ENCODE results near the gene C16orf90.
"Not testable (repeated sequence)": the region's sequence is repeated elsewhere in the genome, so short reads cannot be mapped to it uniquely, and the experiment has no call there.

The C16orf90 gene

DNA sequence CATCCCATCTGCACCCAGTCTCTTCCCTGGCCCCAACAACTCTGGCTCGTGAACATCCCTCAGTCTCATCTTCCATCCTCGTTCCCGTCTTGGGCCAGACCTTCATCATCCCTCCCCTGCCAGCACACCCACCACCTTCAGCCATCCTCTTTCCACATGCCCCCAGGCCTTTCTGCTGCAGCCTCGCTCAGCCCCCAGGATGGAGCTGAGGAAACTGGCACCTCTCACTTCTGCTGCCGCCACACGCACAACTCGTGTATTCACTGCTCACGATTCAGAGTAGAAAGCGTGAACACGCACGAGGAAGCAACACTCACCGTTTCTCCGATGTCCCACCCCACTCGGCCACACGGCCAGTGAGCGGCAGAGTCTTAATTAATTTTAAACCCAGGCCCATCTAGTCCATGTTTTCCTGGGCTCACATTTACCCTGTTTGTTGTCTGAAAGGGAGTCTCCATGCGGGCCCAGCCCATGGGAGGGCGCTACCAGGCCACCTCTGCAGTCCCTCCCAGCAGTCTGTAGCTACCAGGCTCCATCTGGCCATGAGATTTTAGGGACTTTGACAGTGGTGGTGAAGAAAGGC, 12.5 kb downstream of the C16orf90 start:
- no peak for DNase-seq (ENCODE audit: low read depth)

DNA sequence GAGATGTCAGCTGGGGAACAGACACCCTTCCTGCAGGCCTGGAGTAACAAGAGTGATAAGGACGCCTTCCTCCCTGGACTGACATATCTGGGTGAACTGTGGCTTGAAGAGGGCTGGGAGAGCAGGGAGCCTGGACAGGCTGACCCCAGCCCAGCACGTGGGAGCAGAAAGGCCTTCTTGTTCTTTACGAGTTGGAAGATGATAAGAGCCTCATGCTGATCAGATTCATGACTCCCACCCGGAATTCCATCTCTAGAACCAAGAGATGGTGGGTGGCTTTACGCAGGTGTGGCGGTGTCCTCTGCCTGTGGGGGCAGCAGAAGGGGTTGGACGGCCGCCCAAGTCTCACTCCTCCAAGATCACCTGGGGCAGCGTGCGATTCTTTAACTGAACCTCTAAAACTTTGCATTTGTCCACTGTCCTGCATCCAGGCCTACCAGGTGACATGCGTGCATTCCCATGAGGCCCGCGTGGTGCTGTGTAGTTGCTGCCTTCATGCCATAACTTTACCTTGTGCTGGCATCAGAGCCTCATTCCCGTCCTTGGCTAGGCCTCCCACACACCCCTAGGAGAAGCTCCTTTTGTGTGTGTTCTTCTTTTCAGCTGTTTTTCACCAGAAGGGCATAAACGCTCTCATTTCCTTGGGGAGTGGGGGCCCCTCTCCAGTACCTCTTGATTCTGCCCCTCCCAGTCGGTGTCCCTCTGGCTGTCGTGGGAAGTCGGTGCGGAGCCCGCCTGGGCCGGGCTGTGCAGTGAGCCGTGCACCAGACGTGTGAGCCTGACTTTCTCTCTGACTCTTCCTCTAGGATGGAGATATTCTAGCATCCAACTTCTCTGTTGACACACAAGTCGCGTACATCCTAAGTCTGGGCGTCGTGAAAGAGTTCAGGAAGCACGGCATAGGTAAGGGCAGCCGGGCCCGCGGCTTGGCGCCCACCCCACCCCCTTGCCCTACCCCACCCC, 13.3 kb downstream of the C16orf90 start:
- no peak for DNase-seq (ENCODE audit: low read depth)

DNA sequence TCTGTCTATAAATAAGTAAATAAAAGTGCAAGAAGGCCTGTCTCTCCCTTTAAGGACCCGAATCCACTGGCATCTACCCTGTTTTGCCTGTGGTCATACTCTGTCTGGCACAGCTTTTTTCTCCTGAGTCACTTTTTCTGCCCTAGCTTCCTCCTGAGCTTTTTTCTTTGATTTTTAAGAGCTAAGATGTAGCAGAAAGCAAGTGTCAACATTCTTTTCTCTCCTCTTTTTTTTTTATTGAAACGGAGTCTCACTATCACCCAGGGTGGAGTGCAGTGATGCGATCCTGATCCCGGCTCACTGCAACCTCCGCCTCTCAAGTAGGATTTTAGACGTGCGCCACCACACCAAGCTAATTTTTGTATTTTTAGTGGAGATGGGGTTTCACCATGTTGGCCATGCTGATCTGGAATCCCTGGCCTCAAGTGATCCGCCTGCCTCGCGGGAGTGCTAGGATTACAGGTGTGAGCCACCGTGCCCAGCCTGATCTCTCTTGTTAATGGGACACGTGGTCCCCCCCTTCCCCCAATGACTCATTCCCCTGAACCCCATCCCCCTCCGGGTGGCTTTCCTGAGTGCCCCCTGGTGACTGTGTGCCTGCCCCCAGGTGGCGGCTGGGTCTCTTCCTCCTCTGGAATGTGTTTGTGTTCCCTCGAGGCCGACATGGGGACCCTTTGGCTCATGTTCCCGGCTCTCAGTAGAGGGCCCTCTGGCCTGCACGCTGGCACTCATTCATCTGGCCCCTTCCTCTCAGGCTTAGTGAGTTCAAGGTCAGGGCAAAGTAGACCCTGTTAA, 14.2 kb downstream of the C16orf90 start:
- no peak for DNase-seq (ENCODE audit: low read depth)

DNA sequence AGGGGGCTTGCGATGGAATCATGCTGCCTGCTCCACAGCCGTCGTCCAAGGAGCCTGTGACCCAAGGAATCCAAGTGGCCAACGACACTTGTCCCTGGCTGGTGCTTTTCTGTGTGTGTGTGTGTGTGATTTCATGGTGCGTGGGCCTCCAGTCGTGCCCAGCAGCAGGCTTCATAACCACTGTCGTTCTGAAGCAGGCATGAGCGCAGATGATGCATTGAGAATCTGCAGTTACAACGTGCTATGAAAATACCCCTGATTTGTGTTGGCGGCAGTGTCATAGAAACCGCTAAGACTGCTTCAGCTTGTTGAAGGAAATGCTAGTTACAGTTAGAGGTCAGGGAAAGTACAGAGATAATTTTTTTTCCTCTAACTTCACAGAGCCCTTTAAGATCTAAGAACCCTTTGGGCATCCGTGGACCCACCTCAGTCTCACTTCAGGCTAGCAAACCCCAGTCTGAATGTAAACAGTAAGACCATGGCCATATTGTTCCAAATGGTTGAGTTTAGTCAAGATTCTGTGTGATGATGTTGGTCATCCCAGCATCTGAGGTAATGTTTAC, 15.6 kb downstream of the C16orf90 start:
- DNase-seq (ENCODE audit: low read depth), result no peak

DNA sequence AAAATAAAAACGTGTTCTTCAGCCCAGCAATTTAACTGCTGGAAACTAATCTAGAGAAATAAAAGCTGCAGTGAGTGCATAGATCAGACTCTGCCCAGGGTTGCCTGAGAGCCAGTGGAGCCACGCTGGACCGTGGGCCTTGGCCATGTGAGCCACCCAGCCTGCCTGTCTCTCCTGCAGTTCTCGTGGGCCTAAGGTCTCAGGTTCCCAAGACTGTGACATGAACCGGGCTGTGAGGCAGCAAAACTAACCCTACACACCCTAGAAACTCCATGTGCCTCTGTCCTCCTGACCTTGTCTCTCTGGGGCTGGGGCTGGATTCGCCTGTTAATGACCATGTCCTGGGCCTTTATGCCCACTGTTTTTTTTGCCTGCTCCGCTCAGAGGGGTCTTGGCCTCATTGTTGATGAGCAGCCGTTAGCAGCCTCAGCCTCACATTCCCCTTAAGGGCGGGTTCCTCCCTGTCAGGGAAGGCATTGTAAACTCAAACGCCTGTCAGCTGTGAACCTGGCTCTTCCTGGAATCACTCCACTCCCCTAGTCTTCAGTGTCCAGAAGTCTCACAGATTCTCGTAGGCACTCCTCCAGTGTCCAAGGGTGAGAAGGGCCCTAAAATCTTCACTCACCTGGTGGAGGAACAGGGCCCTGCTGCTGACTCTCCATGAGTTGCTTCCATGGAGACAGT, 16.9 kb downstream of the C16orf90 start:
- no peak for DNase-seq (ENCODE audit: low read depth)

DNA sequence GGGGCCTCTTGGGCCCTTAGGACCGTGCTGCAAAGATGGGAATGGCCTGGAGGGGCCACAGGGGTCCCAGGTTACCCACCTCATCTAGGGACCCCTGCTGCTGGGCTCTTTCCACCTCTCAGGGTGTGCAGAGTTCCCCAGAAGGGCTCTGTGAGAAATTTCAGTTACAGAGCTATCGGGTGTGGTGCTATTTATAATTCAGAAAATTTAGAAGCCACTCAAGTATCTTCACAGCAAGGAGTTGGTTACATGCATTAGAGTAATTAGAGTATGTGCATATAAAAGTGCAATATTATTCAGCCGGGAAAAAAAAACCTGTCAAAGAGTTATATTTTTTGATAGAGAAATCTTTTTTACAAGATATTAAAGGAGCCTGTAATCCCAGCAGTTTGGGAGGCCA, 18.9 kb downstream of the C16orf90 start:
- DNase-seq (ENCODE audit: low read depth), result no peak

DNA sequence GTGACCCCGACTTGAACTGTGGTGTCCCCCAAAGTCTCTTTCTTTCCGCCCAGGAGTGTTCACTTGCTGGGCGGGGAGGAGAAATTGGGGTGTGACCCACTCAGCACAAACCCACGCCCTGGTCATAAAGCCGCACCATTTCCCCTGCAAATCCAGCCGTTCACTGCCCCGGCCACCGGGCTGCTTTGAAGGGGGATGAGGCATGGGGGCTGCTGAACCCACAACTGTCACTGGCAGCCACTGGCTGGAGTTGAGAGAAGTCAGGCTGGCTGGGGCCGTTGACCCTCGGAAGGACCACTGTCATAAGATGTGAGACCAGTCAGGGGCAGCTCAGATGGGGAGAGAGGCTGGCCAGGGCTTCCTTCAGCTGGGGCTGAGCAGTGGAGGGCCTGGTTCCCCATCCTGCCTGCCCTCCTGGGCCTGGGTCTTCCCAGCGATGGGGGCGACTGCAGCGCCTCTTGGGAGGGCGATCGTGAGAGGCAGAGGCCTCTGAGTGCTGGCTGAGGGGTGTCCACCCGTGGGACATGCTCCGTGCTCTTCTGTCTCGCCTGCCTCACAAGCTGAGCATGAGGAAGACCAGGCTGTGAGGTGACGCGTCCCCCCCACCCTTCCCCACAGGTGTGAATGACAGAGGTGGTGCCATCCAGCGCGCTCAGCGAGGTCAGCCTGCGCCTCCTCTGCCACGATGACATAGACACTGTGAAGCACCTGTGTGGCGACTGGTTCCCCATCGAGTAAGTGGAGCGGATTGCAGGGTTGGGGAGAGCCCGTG, 19.5 kb downstream of the C16orf90 start:
- DNase-seq (ENCODE audit: low read depth), result no peak

DNA sequence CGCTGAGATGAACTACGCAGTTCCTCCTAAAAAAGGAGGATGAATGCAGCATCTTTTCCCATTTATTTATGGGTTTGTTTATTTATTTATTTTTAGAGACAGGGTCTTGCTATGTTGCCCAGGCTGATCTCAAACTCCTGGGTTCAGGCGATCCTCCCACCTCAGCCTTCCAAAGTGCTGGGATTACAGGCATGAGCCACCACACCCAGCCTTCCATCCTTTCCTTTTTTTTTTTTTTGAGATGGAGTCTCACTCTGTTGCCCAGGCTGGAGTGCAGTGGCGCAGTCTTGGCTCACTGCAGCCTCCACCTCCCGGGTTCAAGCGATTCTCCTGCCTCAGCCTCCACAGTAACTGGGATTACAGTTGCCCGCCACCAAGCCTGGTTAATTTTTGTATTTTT, 20.4 kb downstream of the C16orf90 start:
- not testable (repeated sequence) for DNase-seq (ENCODE audit: low read depth)

DNA sequence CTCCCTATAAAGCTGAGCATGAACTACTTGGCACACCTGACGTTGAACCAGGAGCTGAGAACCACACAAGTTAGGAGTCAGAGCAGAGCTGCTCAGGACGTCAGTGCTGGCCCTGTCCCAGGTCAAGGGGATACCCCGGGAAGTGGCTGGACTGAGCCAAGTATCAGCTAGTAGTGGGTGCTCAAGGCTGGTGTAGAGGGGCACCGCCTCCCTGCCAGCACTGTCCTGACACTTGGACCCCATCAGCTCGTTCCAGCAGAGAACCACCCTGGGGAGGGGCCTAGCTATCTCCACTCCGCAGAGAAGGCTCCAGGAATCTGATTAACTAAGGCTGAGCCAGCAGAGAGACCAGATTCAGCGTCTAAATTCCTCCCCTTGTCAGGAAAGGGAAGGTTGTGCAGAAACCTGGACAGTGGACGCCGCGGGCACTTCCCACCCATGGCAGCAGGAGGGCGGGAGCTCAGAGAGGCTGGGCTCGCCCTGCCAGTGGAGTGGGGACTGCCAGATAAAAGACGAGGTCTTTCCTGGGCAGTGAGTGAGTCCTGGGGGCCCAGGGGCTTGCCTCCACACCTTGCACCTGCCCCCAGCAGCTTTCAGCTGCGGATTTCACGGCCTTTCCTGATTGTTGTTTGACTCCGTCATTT, 21.0 kb downstream of the C16orf90 start:
- no peak for DNase-seq (ENCODE audit: low read depth)

DNA sequence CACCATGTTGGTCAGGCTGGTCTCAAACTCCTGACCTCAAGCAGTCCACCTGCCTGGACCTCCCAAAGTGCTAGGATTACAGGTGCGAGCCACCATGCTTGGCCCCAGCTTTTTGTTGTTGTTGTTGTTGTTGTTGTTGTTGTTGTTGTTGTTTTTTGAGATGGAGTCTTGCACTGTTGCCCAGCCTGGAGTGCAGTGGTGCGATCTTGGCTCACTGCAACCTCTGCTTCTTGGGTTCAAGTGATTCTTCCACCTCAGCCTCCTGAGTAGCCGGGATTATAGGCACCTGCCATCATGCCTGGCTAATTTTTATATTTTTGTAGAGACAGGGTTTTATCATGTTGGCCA, 21.7 kb downstream of the C16orf90 start:
- not testable (repeated sequence) for DNase-seq (ENCODE audit: low read depth)

DNA sequence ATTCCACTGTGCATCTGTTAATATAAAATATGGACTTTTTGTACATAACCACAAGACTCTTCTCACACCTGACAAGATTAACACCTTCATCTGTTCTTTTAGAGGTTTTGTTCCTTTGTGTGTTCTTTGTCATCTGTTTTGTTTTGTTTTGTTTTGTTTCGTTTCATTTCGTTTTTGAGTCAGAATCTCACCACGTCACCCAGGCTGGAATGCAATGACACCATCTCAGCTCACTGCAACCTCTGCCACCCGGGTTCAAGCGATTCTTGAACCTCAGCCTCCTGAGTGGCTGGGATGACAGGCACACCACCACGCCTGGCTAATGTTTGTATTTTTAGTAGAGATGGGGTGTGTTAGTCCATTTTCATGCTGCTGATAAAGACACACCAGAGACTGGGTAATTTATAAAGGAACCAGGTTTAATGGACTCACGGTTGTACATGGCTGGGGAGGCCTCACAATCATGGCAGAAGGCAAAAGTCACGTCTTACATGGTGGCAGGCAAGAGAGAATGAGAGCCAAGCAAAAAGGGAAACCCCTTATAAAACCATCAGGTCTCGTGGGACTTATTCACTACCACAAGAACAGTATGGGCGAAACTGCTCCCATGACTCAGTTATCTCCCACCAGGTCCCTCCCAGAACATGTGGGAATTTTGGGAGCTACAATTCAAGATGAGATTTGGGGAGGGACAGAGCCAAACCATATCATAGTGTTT, 22.3 kb downstream of the C16orf90 start:
- DNase-seq (ENCODE audit: low read depth), result no peak

DNA sequence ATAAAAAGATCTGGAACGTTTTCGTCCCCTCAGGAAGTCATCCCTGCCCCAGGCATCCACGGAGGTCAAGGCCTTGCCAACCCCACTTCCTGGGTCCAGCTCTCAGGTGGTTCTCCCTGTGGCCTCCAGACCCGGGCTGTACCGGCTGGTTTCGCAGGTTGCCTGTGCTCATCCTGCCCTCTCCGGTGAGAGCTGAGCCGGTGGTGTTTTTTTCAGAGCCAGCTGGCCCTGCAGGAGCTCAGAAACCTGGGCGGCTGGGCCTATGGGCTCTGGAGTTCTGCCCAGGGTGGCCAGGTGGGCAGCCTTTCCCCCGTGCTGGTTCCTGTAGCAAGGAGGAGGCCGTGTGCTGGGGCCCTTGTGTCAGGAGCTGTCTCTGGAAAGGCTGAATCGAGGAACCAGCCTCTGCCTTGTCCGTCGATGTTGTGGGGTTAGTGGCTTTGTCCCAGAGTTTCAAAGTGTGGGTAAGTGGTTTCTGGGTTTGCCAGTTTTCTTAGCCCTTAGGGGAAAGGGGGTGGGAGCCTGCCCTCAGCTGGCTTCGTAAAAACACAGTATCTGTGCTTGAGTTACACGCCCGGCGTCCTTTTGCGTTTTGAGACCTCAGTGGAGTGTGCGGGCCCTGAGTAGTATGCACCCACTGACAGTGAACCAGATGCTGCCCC, 23.6 kb downstream of the C16orf90 start:
- no peak for DNase-seq (ENCODE audit: low read depth)

DNA sequence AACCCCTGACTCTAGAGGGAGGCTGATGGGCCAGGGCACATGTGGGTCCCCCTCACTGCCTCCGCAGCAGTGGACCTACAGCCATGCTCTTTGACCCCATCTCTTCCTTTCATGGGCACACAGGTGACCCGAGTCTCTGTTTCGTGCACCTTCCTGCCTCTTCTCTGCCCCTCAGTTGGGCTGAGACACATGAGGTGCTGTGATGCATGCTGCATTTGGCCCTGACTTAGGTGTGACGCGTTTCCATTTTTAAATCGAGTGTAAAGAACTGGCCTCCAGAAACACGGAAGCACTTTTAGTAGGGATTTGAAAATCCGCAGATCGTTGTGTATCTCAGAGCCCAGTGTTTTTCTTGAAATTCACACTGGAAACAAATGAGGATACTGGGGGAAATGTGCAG, 24.6 kb downstream of the C16orf90 start:
- DNase-seq (ENCODE audit: low read depth), result no peak

DNA sequence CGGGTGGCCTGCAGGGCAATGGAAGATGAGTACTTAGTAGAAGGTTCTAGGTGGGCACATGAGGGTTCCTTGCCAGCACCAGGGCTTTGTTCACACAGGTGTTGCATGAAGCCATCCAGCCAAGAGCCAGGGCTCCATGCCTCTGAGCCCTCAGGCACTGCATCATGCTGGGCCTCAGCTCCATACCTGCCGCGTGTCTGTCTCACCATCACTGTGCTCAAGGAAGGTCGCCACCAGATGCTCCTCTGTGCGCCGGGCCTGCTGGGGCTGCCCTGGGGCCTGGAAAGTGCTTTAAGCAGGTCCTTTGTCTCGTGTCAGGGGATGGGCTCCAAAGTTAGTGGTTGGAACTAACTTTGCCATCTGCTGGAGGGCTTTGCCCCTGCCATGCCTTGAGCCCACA, 25.6 kb downstream of the C16orf90 start:
- DNase-seq (ENCODE audit: low read depth), result no peak

DNA sequence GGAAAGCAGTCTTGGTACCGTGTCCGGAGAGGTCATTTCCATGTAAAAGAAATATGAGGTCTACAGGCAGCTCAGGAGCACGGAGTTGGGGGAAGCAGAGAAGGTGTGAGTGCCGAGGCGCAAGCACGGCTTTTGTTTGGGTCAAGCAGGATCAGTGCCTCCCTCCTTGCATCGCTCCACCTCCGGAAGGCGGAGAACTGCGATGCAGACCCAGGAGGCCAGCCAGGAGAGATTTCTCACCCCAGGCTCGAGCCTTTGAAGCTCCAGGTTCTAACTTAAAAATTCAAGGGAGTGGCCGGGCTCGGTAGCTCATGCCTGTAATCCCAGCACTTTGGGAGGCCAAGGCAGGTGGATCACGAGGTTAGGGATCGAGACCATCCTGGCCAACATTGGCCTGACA, 26.8 kb downstream of the C16orf90 start:
- no peak for DNase-seq (ENCODE audit: low read depth)

DNA sequence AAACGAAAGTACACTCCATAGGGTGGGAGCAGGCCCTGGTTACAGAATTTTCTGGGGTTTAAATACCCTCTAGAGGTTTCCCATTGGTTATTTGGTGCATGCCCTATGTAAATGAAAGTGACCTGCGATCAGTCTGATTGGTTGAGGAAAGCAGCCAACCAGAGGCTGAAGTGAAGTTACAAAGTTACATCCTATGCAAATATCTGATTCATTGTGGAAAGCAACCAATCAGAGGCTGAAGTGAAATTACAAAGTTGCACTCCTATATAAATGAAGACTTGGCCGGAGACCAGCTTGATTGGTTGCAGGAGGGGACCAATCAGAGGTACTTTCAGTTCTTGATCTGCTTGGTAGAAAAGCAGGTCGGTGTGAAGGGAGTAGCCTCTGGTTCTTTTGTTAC, 27.4 kb downstream of the C16orf90 start:
- no peak for DNase-seq (ENCODE audit: low read depth)

DNA sequence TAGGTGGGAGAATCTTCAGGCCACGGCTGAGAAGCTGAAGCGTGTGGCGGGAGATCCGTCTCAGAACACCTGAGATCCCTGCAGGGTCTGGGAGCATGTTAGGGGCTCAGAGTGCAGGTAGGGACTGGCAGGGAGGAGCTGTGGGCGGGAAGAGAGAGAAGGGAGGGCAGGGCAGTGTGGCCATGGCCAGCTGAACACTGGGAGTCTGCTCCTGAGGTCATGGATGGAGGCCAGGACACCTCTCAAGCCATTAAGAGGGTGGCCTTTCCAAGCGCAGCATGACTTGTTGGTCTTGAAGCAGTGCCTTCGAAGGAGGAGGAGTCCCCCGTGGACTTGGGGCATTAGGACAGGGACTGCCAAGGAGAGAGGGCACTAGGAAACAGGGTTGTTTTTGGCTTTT, 28.1 kb downstream of the C16orf90 start:
- no peak for DNase-seq (ENCODE audit: low read depth)

DNA sequence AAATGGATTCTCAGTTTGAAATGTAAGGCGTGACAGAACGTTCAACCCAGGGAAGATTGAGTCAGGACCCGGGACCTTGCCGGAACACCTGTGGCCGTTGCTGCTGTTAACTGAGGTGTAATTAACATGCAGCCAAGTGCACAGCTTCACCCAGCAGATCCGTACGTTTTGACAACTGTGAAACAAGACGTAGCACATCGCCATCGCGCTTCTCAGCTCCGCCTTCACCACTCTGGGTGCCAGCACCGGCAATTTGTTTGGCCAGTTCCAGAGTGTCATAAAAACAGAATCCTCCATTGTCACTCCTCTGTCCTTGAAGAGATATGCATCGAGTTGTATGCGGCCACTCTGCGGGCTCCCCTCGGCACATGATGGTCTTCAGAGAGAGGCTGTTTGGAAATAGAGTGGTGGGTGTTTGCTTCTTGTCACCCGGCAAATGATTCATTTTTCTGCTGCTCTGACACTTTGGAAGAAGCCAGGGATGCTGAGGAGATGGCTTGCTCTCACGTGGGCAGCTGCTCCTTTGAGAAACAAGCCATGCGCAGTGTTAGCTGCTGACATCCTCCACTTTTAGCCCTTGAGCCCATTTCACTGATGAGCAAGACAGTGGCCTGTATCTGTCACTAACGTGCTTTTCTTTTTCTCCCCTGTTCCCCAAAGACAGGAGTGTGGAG, 29.2 kb downstream of the C16orf90 start:
- no peak for DNase-seq (ENCODE audit: low read depth)

DNA sequence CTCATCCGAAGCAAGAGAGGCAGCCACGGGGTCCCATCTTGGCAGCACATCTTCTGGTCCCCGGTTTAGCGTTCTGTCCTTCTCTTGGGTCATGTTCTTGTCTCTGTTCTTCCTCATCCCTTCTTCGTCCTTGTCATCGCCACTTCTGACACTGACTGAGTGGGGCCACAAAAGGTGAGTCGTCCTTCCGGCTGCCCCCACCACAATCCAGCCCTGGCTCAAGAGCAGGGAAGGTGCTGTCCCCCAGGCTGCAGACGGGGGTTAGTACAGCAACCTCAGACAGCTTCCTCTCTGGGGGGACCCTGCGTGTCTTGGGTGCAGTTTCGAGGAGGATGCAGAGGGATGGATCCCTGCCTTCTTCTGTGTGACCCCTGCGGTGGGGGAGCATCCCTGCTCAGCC, 30.0 kb downstream of the C16orf90 start:
- no peak for DNase-seq (ENCODE audit: low read depth)

All from stimulated activated CD8-positive, alpha-beta memory T cell treated with anti-CD3 and anti-CD28 coated beads, Interleukin-4, amount 100 ng/mL, for 24 hours (primary cell).